Liver (tissue), 3 donors: ENCODE measurements around the gene LDLRAD3.

Experiments used
- GABPA ChIP-seq, 2 donors: IDR thresholded peaks in 1 of 2; conservative IDR thresholded peaks in 1 of 2; 2 replicates each; pipeline ENCODE4 v1.6.1; 2016; ENCODE audit warnings: antibody characterized with exemption in 2 of 2, mild to moderate bottlenecking in 1 of 2, moderate library complexity in 1 of 2
- NR2F2 ChIP-seq: IDR thresholded peaks from 2 replicates; pipeline ENCODE4 v1.6.1; 2016; ENCODE audit warnings: antibody characterized with exemption
- TAF1 ChIP-seq: conservative IDR thresholded peaks from 2 replicates; pipeline ENCODE4 v1.6.1; 2016; ENCODE audit warnings: antibody characterized with exemption, mild to moderate bottlenecking
- TF ChIP-seq, protein P1 (sequence below): fragments of 150-350 bp; IDR thresholded peaks from 2 replicates; pipeline ENCODE4 v1.5.1; 2017; ENCODE audit warnings: improper control_type of control experiment, low read depth, low read length; ENCODE audit not compliant: missing input control
- TF ChIP-seq, protein P2 (sequence below): IDR thresholded peaks from 2 replicates; pipeline ENCODE4 v1.6.1; 2016; ENCODE audit warnings: antibody characterized with exemption, mild to moderate bottlenecking
- donor health status: healthy.
- donor health status: healthy.

DNA sequence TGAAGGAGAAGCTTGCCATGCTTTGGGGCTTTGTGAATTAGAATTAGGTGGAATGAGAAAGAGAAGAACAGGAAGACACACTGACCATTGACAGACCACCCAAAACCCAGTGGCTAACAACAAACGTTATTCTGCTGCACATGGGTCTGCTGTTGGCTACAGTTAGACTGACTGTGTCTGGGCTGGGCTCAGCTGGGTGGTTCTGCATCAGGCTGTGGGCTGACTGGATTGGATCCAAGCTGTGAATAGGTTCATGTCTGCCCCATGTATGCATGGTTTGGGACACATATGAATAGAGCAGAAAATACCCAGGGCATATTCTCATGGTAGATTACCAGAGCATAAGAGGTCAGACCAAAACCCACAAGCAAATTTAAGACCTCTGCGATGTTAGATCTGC lies 11.7 kb upstream of the LDLRAD3 start:
- TF ChIP-seq, protein P1, sequence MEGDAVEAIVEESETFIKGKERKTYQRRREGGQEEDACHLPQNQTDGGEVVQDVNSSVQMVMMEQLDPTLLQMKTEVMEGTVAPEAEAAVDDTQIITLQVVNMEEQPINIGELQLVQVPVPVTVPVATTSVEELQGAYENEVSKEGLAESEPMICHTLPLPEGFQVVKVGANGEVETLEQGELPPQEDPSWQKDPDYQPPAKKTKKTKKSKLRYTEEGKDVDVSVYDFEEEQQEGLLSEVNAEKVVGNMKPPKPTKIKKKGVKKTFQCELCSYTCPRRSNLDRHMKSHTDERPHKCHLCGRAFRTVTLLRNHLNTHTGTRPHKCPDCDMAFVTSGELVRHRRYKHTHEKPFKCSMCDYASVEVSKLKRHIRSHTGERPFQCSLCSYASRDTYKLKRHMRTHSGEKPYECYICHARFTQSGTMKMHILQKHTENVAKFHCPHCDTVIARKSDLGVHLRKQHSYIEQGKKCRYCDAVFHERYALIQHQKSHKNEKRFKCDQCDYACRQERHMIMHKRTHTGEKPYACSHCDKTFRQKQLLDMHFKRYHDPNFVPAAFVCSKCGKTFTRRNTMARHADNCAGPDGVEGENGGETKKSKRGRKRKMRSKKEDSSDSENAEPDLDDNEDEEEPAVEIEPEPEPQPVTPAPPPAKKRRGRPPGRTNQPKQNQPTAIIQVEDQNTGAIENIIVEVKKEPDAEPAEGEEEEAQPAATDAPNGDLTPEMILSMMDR = no peak
- TF ChIP-seq GABPA (IDR thresholded peaks at IDR 0.05 in 1 of 2, conservative IDR thresholded peaks at IDR 0.05 in 1 of 2) = no peak
- TF ChIP-seq NR2F2 = no peak
- TF ChIP-seq TAF1 = no peak
- TF ChIP-seq, protein P2, sequence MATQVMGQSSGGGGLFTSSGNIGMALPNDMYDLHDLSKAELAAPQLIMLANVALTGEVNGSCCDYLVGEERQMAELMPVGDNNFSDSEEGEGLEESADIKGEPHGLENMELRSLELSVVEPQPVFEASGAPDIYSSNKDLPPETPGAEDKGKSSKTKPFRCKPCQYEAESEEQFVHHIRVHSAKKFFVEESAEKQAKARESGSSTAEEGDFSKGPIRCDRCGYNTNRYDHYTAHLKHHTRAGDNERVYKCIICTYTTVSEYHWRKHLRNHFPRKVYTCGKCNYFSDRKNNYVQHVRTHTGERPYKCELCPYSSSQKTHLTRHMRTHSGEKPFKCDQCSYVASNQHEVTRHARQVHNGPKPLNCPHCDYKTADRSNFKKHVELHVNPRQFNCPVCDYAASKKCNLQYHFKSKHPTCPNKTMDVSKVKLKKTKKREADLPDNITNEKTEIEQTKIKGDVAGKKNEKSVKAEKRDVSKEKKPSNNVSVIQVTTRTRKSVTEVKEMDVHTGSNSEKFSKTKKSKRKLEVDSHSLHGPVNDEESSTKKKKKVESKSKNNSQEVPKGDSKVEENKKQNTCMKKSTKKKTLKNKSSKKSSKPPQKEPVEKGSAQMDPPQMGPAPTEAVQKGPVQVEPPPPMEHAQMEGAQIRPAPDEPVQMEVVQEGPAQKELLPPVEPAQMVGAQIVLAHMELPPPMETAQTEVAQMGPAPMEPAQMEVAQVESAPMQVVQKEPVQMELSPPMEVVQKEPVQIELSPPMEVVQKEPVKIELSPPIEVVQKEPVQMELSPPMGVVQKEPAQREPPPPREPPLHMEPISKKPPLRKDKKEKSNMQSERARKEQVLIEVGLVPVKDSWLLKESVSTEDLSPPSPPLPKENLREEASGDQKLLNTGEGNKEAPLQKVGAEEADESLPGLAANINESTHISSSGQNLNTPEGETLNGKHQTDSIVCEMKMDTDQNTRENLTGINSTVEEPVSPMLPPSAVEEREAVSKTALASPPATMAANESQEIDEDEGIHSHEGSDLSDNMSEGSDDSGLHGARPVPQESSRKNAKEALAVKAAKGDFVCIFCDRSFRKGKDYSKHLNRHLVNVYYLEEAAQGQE = no peak
